BE2C (cell line): ENCODE data around the gene PARP4.
"Not testable (repeated sequence)": the region's sequence is repeated elsewhere in the genome, so short reads cannot be mapped to it uniquely, and the experiment has no call there.

Experiments used
- DNase-seq: peaks from one replicate; pipeline ENCODE4 v3.0.0-alpha.2; 2020
- H3K27me3 ChIP-seq: fragments of 250-450 bp; sonication (Bioruptor Pico); 2 replicates; pipeline ENCODE4 v1.5.1; 2020; ENCODE audit warnings: mild to moderate bottlenecking
- H3K36me3 ChIP-seq: fragments of 250-450 bp; sonication (Bioruptor Pico); 2 replicates; pipeline ENCODE4 v1.5.1; 2020; ENCODE audit warnings: mild to moderate bottlenecking
- H3K4me1 ChIP-seq: fragments of 250-450 bp; sonication (Bioruptor Pico); 2 replicates; pipeline ENCODE4 v1.5.1; 2020
- H3K4me3 ChIP-seq: 2 replicates; pipeline ENCODE4 v1.5.1; 2011; ENCODE audit warnings: low read depth, low read length
- H3K9me3 ChIP-seq: fragments of 250-450 bp; sonication (Bioruptor Pico); 2 replicates; pipeline ENCODE4 v1.5.1; 2020
- CTCF ChIP-seq: IDR thresholded peaks from 2 replicates; pipeline ENCODE4 v1.5.1; 2012; ENCODE audit warnings: mild to moderate bottlenecking, low read depth, low read length

Gene PARP4

GRCh38 chr13:24386816-24387708 is 125.5 kb downstream of the PARP4 start:
- H3K4me3 ChIP-seq: no peak overlapping the region
- no peaks in the 10 kb centered on the region for H3K36me3 ChIP-seq
- no peak for DNase-seq
- H3K4me1 ChIP-seq: no peaks in the 10 kb centered on the region
- H3K27me3 ChIP-seq: no peaks in the 10 kb centered on the region
- no peaks in the 10 kb centered on the region for H3K9me3 ChIP-seq
- TF ChIP-seq CTCF: no peak

GRCh38 chr13:24385902-24386301 is 126.7 kb downstream of the PARP4 start:
- no peak overlapping the region for H3K4me3 ChIP-seq
- no peak for TF ChIP-seq CTCF
- no peaks in the 10 kb centered on the region for H3K27me3 ChIP-seq
- H3K4me1 ChIP-seq: no peaks in the 10 kb centered on the region
- no peaks in the 10 kb centered on the region for H3K36me3 ChIP-seq
- H3K9me3 ChIP-seq: no peaks in the 10 kb centered on the region
- DNase-seq: no peak

GRCh38 chr13:24384946-24385345 is 127.6 kb downstream of the PARP4 start:
- not testable (repeated sequence) for H3K9me3 ChIP-seq, H3K4me3 ChIP-seq, DNase-seq, H3K36me3 ChIP-seq, H3K27me3 ChIP-seq, H3K4me1 ChIP-seq

GRCh38 chr13:24384091-24384490 is 128.5 kb downstream of the PARP4 start:
- H3K4me1 ChIP-seq, DNase-seq, H3K4me3 ChIP-seq, H3K9me3 ChIP-seq, H3K27me3 ChIP-seq, H3K36me3 ChIP-seq: not testable (repeated sequence)

- H3K4me1 ChIP-seq: no peaks in the 10 kb centered on the region
- H3K36me3 ChIP-seq: no peaks in the 10 kb centered on the region
- no peaks in the 10 kb centered on the region for H3K9me3 ChIP-seq
- no peaks in the 10 kb centered on the region for H3K27me3 ChIP-seq
- TF ChIP-seq CTCF: no peak
- no peak overlapping the region for H3K4me3 ChIP-seq
- no peak for DNase-seq
Observed at GRCh38 chr13:24381541-24382265, 130.9 kb downstream of the PARP4 start.

GRCh38 chr13:24380881-24381280 is 131.7 kb downstream of the PARP4 start:
- not testable (repeated sequence) for H3K9me3 ChIP-seq, H3K36me3 ChIP-seq, H3K27me3 ChIP-seq, DNase-seq, H3K4me3 ChIP-seq, H3K4me1 ChIP-seq

- H3K4me3 ChIP-seq, H3K36me3 ChIP-seq, H3K4me1 ChIP-seq, H3K27me3 ChIP-seq, DNase-seq, H3K9me3 ChIP-seq: not testable (repeated sequence)
Observed at GRCh38 chr13:24380227-24380626, 132.4 kb downstream of the PARP4 start.

DNA sequence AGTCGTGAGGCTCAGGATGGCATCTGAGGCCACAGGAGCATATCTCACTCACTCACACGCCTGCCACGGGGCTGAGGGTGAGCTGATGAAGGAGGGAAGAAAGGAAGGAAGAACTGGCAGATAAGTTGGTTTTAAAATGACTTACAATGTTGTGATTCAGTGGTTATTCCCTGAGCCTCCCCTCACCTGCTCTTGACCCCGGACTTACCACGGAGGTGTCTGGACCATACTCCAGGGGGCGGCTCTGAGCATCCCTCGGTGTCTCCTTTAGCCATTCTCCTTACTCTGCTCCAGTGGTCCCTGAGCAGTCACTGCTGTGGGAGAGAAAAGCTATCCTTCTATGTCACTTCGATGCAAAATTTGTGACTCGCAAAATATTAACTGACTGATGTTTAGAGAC is 141.3 kb downstream of the PARP4 start:
- not testable (repeated sequence) for H3K9me3 ChIP-seq, H3K27me3 ChIP-seq, H3K36me3 ChIP-seq

More for the DNA sequence above, 141.3 kb downstream of the PARP4 start:
- DNase-seq, H3K4me1 ChIP-seq, H3K4me3 ChIP-seq: not testable (repeated sequence)
